Left ventricle myocardium inferior (tissue), 1 donor: ENCODE data around the gene MAOA. TPM values are rescaled to one million over a fixed set of nuclear protein-coding genes. Genes with fewer than 3 reads are reported as not detected.
A peak's percentile ranks its signal among the peaks of the same experiment; 100 is the strongest.

Experiments used
- DNase-seq: peaks from one replicate; pipeline ENCODE4 v3.0.0-alpha.2; 2020
- H3K27ac ChIP-seq: fragments of 200-600 bp; replicated peaks from 2 replicates; pipeline ENCODE4 v1.8.0; 2021
- H3K27me3 ChIP-seq: fragments of 200-600 bp; 2 replicates; pipeline ENCODE4 v1.8.0; 2021; ENCODE audit warnings: low read depth
- H3K36me3 ChIP-seq: fragments of 200-600 bp; 2 replicates; pipeline ENCODE4 v1.8.0; 2021
- H3K4me1 ChIP-seq: fragments of 200-600 bp; 2 replicates; pipeline ENCODE4 v1.8.0; 2021
- H3K4me3 ChIP-seq: fragments of 200-600 bp; 2 replicates; pipeline ENCODE4 v1.8.0; 2021; ENCODE audit warnings: mild to moderate bottlenecking, moderate library complexity
- H3K9me3 ChIP-seq: fragments of 200-600 bp; replicated peaks from 2 replicates; pipeline ENCODE4 v1.8.0; 2021
- intact Hi-C: fragments of 100-400 bp; cut with micrococcal nuclease; formaldehyde crosslinking; loops from one replicate; pipeline ENCODE4 v1.11.0; 2022
- total RNA-seq: library from RNA; stranded (reverse); fragmentation: NEBNext Ultra II Directional; extraction: Animal tissue kit (Norgen Biotek cat#: 25700); gene quantifications from one replicate; pipeline ENCODE4 v1.2.1, GENCODE V29; 2021
- TF ChIP-seq, protein P1 (sequence below): fragments of 200-600 bp; IDR thresholded peaks from 2 replicates; pipeline ENCODE4 v1.8.0; 2021; ENCODE audit warnings: antibody characterized with exemption, mild to moderate bottlenecking, borderline replicate concordance
- donor health status: DM: no; HTN: yes; CAD: no; lungs with severe emphysema.

MAOA gene
- total RNA-seq, 1 donor from 2014 or later: 113 TPM

DNA sequence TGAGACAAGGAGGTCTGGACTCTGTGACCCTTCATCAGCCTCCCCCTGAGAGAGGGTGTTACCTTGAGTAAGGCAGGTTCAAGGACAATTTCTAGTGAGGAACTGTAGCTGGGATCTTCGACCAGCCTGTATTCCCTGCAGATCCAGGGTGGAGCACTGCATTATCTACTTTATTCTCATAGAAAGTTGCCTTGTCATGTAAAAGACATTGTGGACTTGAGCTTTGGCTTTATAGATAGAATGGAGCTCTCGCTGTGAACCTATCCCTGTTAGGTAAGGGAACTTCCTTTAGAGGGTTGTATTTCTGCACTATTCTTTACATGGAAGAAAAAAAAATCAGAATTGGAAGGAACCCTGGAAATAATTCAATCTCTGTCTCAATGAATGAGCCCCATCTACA, 91.4 kb downstream of the MAOA start:
- TF ChIP-seq, protein P1, sequence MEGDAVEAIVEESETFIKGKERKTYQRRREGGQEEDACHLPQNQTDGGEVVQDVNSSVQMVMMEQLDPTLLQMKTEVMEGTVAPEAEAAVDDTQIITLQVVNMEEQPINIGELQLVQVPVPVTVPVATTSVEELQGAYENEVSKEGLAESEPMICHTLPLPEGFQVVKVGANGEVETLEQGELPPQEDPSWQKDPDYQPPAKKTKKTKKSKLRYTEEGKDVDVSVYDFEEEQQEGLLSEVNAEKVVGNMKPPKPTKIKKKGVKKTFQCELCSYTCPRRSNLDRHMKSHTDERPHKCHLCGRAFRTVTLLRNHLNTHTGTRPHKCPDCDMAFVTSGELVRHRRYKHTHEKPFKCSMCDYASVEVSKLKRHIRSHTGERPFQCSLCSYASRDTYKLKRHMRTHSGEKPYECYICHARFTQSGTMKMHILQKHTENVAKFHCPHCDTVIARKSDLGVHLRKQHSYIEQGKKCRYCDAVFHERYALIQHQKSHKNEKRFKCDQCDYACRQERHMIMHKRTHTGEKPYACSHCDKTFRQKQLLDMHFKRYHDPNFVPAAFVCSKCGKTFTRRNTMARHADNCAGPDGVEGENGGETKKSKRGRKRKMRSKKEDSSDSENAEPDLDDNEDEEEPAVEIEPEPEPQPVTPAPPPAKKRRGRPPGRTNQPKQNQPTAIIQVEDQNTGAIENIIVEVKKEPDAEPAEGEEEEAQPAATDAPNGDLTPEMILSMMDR: no peak
- intact Hi-C loops: loop anchor here (5.0 to 10.0 kb wide), 2 partner anchors 93 to 170 kb away; partner anchors contain the start of gene MAOA
- peaks cover 7% of the 10 kb centered on the region for H3K9me3 ChIP-seq
- no peak overlapping the region for H3K27ac ChIP-seq
- peaks cover 7% of the 10 kb centered on the region for H3K4me1 ChIP-seq
- DNase-seq: no peak
- H3K4me3 ChIP-seq: no peak overlapping the region
- peaks cover 5% of the 10 kb centered on the region for H3K36me3 ChIP-seq
- H3K27me3 ChIP-seq: no peaks in the 10 kb centered on the region

DNA sequence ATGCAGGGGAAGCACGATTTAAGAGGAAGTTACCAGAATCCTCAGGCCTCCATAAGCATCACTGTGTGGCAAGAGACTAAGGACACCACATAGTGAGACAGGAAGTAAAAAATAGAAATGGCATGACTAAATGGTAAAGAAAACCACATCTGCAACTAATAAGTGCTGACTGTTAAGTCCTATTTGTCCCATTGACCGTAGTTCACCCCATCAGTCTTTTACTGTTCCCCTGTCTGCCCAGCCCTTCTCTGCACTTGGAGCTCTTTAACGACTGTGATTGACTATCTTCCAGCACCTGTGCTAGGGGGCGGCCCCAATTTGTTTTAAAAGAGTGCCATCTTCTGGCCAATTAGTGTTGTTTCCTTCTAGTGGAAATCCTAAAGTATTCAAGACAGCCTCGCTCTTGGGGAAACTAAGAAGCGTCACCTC, 94.2 kb downstream of the MAOA start:
- TF ChIP-seq, protein P1: peak; percentile 68
- H3K27me3 ChIP-seq: no peaks in the 10 kb centered on the region
- no peaks in the 10 kb centered on the region for H3K36me3 ChIP-seq
- no peak overlapping the region for H3K4me3 ChIP-seq
- peaks cover 7% of the 10 kb centered on the region for H3K9me3 ChIP-seq
- no peak for DNase-seq
- no peaks in the 10 kb centered on the region for H3K4me1 ChIP-seq
- no peak overlapping the region for H3K27ac ChIP-seq
- intact Hi-C loops: loop anchor here (2.0 kb wide), 1 partner anchor 191 kb away; no protein-coding TSS in a partner anchor

GRCh38 chrX:43753637-43754036, 97.5 kb downstream of the MAOA start:
- TF ChIP-seq, protein P1: no peak
- Histone ChIP-seq H3K4me1 (no peaks in the 10 kb centered on the region), H3K9me3 (peaks cover 7% of the 10 kb centered on the region), H3K4me3 (no peak overlapping the region), H3K27me3 (no peaks in the 10 kb centered on the region), H3K27ac (peak overlapping the region; percentile 50), H3K36me3 (no peaks in the 10 kb centered on the region)
- DNase-seq: no peak
- intact Hi-C loops: no loop called here

DNA sequence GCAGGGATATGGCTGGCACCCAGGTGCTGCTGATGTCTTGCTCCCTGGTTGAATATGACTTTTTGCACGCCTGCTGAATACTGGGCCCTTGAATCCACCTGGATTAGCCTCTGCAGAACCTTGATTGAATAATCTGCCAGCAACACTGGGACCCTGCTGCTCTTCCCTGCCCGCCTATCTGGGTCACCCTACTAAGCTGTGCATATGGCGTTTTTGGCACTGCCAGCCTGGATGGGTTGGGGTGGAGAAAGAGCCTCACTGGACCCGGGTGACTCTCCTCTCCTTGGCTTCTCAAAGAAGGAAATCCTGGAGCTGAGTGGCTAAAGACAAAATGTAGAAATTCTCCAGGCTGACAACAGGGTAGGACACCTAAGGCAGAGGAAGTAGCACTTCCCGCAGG, 100.0 kb downstream of the MAOA start:
- Histone ChIP-seq H3K27ac (no peak overlapping the region), H3K36me3 (no peaks in the 10 kb centered on the region), H3K4me3 (no peak overlapping the region), H3K27me3 (no peaks in the 10 kb centered on the region), H3K4me1 (no peaks in the 10 kb centered on the region), H3K9me3 (peaks cover 7% of the 10 kb centered on the region)
- TF ChIP-seq, protein P1: no peak
- DNase-seq: no peak
- intact Hi-C loops: no loop called here

GRCh38 chrX:43758044-43758443, 101.9 kb downstream of the MAOA start:
- H3K4me3 ChIP-seq: no peak overlapping the region
- H3K4me1 ChIP-seq: no peaks in the 10 kb centered on the region
- DNase-seq: no peak
- TF ChIP-seq, protein P1: no peak
- no peak overlapping the region for H3K27ac ChIP-seq
- no peaks in the 10 kb centered on the region for H3K36me3 ChIP-seq
- H3K27me3 ChIP-seq: no peaks in the 10 kb centered on the region
- no peaks in the 10 kb centered on the region for H3K9me3 ChIP-seq
- intact Hi-C loops: no loop called here
